NCI-H2227 (cell line): ENCODE measurements around the gene MAN2A1.

Source experiments
- DNase-seq: peaks from one replicate; lab custom pipeline; 2025; ENCODE audit not compliant: unreplicated experiment; lab: John Stamatoyannopoulos, UW

Gene MAN2A1

GRCh38 chr5:109704282-109704952 is 14.7 kb downstream of the MAN2A1 start:
- DNase-seq = no peak

- no peak for DNase-seq
Measured at GRCh38 chr5:109705596-109705995, 15.9 kb downstream of the MAN2A1 start.

DNA sequence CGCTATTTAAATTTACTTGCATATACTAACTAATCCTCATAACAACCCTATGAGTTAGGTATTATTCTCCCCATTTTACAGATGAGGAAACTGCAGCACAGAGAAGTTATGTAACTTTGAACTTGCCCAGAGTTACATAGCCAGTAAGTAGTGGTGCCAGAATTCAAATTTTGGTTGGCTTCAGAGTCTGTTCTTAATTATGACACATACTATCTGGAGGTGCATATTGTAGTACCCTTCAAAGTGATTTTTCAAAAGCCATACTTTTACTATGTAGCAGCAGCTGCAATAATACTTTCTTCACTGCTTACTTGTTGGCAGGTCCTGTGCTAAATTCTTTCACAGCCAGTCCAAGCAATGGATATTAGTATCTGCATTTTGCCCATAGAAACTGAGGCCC is 16.4 kb downstream of the MAN2A1 start:
- DNase-seq = no peak

DNA sequence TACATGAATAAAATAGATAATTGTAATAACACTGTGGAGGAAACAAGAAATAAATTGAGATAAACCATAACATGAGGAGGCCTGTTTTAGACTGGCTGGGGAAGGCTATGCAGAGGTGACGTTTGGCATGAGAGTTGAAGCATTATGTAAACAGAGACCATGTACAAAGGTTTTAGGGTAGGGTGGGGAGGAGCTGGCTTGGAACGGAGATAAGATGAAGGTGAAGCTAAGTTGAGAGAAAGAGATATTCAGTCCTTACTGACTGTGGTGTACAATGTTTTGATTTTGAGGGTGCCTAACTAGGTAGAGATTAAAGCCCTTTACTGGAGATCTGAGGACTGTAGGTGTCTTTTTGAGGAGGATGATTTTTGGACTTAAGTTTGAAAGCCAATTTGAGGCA is 17.8 kb downstream of the MAN2A1 start:
- no peak for DNase-seq

DNA sequence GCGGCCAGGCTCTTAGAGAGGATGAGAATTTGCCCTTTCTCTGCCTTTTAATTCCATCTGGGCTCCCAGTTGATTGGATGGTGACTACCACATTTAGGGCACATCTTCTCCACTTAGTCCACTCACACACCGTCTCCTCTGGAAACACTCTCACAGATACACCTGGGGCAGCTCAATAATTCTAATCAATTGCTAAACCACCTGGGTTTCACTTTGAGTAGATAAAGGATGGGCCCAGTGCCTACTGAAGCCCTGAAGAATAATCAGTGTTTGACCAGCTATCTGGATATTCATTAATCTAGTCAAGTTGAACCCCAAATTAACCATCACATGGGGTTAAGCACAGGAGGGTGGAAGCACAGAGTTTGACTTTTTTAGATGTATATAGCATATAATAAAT is 19.1 kb downstream of the MAN2A1 start:
- no peak for DNase-seq

- DNase-seq = no peak
Measured at GRCh38 chr5:109709225-109709624, 19.5 kb downstream of the MAN2A1 start.

DNA sequence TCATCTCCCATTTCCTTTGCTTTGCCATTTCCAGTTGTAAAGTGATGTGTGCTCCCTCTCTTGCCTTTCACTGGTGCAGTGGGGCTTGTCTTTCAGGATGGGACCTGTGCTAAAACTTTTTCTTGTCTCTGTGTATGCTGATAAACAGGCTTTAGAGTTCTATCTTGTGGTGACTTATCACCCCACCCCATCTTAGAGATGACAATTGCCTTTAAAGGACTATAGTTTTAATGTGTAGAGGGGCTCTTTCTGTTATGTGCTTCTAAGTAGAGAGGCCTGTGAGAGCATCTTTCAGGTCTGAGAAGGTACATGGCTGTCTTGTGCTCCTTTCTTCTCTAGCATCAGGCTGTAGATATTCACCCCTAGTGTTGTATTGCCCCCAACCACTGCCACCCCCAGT is 21.9 kb downstream of the MAN2A1 start:
- no peak for DNase-seq

GRCh38 chr5:109713453-109713852 is 23.7 kb downstream of the MAN2A1 start:
- DNase-seq = peak; percentile 48

DNA sequence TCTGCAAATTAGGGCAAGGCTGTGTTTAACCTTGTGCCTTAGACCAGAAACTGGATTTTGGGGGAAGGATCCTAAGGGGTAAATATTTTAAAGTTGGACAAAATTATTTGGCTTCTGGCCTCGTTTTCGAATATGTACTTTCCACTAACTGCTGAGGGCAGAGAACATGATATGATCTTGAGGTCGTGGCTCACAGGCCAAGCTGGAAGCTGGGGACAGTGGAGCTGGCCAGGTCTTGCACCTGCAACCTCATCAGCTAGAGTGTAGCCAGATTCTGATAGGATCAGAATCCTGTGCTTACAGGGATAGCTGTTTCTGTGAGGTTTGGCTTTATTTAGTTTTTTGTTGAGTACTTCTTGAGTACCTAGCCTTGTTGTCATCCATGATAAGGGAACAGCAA is 24.9 kb downstream of the MAN2A1 start:
- DNase-seq = no peak

DNA sequence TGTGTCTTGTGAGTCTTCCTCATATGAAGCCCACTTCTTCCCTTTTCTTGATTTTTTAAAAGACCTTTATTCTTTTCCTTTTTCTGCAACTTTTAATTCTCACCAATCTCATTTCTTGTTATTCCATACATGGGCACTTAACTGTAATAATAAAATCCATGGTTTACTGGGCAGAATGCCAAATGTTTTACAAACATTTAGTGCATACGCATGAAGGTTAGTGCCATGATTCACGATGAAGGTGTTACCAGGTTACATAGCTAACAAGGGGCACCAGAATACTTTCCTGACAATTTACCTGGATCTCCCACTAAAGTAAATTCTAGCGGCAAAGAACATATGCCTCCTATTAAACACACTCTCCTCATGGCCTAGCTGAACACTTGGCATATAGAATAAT is 28.5 kb downstream of the MAN2A1 start:
- DNase-seq = peak; percentile 8

- no peak for DNase-seq
Measured at GRCh38 chr5:109718632-109719031, 28.9 kb downstream of the MAN2A1 start.

- no peak for DNase-seq
Measured at GRCh38 chr5:109719978-109720377, 30.3 kb downstream of the MAN2A1 start.

- peak; percentile 80 for DNase-seq
Measured at GRCh38 chr5:109721741-109722140, 32.0 kb downstream of the MAN2A1 start.

- no peak for DNase-seq
Measured at GRCh38 chr5:109723606-109724005, 33.9 kb downstream of the MAN2A1 start.

GRCh38 chr5:109725135-109725534 is 35.4 kb downstream of the MAN2A1 start:
- no peak for DNase-seq

DNA sequence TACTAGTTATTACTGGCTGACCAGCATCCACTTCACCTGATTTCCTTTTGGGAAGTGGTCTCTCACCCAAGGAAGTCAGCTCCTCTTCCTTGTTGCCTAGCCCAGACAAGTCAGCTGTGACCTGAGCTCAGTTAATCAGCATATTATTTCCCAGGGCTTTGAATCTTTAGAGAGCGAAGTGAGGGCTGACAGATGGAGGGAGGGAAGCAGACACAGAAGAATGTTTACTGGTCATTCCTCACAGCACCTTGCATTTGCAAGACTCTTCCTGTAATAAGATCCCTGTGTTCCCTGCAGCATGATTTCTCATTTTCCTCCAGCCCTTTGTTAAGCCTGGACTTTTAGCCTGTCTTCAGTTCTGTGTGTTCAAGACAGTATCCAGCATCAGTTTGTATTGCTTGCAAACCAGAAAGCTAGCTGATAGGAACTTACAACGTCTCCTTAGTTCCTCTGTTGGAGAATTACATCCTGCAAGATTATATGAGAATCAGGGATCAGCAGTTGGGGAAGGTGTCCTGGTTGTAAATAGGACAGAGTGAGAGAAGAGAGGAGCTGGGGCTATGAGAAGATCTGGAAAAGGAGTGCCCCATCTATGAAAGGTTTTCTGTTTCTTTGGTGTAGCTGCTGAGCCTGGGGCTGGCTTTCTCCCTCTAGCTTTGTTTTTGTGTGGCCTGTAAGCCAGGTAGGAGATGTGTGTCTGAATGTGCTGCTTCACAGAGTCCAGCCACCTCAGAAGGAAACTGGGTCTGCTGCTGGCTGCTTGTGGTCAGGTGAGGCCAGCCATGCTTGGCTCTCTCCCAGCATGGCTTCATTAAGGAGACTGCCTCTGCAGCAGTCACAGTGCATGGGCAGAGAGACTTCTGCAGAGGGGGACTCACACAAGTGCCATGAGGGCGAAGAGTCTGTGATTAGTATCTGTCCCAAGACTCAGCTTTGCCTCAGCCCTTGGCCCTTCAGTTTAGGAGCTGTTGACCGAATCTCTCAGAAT is 50.3 kb downstream of the MAN2A1 start:
- DNase-seq = peak; percentile 9

DNA sequence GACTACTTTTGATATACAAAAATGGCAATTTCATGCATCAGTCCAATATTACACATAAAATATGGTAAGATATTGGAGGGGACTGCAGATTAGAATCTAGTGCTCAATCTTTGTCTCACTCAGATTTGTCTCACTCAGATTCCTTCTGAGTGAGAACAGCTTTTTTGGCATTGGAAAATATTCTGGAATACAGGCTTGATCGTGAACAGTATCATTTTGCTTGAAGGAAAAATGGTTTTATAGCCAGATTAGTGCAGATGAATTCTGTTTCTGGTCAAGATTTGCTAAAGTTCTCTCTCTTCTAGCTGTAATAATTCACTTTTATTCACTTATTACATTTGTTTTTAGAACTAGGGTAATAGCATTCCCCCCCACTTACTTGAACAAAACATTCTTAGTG is 51.2 kb downstream of the MAN2A1 start:
- no peak for DNase-seq

DNA sequence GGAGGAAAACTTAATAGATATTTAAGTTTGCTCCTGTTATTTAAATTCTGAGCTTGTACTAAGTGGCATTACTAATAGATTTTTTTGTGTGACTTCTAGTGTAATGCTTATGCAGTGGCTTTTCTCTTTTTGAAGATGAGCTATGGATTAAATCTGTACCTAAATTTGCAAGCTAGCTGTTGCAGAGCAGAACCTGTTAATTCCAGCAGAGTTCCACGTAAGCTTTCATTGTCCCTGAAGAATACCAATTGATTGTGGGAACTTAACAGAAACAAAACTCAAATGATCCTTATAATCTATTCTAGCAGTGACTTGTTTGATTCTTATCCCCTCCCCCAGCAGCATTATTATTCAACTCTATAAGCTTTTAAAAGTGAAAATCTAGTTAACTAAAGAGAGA is 51.7 kb downstream of the MAN2A1 start:
- no peak for DNase-seq

DNA sequence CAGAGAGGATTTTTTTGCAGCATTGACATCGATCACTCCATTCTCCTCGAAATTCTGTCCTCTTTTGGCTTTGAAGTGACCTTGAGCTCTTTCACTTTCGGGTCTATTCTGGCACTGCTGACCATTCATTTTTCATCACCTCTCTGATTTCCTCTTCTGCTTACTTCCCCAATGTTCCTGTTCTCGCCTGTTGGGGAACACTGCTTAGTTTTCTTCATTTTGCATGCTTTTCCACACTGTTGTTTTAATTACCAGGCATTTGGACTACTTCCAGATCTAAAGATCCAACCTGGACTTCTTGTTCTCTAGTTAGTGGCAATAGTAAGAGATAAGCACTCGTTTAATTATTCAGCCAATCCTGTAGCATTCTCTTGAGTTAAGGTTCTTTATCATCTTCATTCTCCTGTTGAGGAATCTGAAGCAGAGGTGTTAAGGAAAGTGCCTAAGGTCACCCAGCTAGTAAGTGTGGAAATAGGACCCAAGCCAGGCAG is 53.4 kb downstream of the MAN2A1 start:
- no peak for DNase-seq

- DNase-seq = peak; percentile 4
Measured at GRCh38 chr5:109743770-109744212, 54.1 kb downstream of the MAN2A1 start.

- peak; percentile 8 for DNase-seq
Measured at GRCh38 chr5:109744261-109744660, 54.5 kb downstream of the MAN2A1 start.

DNA sequence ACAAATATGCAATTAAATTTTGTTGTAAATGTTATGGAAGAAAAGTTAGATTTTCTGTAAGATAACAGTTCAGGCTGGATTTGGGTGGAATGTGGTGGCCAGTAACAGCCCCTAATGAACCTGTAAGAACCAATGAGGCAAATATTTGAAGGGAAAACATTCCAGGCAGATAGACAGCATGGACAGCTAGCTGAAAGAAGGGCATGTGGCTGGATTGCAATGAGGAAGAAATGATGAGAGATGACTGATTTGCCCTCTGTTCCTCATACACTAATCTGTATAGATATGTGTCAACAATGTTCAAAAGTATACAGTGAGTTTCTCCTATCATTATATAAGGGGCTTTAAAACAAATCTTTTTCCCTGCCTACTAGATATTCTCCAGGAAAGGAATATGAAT is 58.8 kb downstream of the MAN2A1 start:
- DNase-seq = no peak
